ENCODE results near the gene LSM14A.
"Not testable (repeated sequence)": the region's sequence is repeated elsewhere in the genome, so short reads cannot be mapped to it uniquely, and the experiment has no call there.

Gene LSM14A

DNA sequence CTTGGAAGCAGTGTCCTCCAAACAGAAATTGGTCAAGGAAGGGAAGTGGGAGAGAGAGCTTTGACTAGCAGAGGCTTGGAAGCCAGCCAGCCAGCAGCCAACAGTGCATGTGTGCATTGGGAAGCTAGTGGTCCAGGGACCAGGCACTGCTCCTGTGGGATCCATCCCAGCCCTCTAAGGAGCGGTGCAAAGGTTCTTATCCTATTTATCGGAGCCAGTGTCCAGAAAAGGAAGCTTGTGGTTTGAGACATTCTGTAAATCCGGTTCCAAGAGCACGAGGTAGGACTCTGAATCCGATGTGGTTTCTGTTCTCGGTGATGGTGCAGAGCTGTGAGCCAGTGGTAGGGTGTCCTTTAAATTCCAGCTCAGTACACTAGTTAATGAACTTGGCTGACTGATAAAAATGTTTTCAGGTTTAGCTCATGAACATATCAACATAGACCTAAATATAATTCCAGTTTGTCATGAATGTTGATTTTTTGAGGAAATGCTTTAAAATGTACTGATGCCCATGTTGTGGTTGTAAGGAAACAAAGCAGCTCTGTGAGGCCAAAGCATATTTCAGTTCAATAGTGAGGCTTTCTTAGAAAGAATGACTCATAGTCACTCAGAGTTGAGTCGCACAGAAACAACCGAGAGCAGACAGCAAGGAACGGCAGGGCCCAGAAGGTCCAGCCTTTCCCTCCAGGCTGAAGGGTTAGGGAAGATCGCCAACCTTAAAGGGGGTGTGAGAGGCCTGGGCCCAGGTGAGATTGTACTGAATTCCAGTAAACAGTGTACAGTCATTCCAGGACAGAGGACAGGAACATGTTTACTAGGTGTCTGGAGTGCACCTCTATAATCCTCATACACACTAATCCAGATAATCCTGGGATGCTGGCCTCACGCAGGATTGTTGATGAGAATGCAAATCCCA is 60.5 kb downstream of the LSM14A start:
- no peak for DNase-seq

- DNase-seq, result no peak
These were observed 63.2 kb downstream of the LSM14A start for GRCh38 chr19:34235425-34235940.

DNA sequence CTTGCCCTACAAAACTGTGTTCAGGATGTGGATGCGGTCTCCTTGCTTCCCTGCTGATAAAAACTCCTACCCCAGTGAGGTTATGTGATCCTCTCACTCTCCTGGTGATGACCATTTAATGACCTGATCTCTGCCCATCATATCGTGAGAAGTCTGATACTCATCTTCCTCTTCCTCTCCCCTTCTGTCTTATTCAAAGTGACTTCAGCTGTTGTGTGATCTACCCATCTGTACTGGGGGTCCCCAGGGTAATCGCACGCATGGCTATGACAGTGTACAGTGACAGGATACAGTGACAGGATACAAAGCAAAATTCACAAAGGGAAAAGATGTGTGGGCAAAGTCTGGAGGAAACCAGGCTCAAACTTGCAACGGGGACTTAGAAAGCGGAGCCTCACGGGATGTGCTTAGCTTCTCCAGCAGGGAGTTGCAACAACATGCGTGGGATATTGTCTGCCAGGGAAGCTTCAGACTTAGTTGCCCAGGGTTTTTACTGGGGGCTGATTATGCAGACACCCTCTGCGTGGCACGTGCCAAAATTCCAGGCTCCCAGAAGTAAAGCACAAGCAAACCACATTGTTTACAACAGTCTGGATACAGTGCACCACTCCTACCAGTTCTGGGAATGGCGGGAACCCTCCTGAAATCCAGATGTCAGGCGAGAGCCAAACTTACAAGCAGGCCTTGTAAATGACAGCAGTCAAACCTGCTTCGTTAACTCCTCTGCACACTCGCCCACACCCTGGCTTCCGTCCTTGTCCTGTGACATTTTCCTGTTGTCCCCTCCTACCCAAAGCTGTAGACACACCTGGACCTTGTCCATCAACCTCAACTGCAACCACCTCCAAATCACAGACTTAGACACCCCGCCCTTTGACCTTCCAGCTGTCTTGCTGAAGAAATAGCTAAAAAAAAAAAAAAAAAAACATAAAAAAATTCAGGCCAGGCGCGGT is 64.0 kb downstream of the LSM14A start:
- no peak for DNase-seq

- no peak for DNase-seq
These were observed 65.0 kb downstream of the LSM14A start for GRCh38 chr19:34237283-34237682.

DNA sequence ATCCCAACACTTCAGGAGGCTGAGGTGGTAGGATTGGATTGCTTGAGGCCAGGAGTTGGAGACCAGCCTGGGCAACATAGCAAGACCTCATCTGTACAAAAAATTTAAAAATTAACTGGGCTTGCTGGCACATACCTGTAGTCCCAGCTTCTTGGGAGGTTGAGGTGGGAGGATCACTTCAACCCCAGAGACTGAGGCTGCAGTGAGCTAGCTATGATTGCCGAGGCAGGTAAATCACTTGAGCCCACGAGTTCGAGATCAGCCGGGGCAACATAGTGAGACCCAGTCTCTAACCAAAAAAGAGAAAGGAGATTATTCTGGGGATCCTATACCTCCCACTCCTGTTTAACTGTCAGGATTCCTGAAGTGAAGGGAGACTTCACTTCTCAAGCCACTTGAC is 65.6 kb downstream of the LSM14A start:
- DNase-seq, result no peak

DNA sequence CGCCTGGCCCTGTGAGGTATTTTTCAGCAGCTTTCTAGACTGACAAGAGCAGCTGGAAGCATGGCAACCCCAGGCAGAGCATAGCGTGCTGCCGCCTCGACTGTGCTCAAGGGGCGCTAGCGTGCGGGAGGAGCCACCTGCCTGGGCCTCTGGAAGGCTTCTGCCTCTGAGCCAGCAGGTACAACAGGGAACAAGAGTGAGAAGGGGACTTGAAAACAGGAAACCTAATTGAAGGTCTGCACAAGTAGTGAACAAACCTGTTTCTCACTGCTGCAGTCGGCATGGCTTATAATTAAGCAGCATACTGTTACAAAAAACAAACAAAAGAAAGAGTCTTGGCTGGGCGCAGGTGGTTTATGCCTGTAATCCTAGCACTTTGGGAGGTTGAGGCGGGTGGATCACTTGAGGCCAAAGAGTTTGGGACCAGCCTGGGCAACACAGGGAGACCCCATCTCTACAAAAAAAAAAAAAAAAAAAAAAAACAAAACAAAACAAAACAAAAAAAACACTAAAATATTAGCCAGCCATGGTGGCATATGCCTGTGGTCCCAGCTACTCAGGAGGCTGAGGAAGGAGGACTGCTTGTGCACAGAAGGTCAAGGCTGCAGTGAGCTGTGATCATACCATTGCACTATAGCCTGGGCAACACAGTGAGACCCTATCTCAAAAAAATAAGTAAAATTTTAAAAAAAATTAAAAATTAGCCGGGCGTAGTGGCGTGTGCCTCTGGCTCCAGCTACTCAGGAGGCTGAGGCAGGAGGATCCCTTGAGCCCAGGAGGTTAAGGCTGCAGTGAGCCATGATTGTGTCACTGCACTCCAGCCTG is 69.4 kb downstream of the LSM14A start:
- DNase-seq, result peak; percentile 33 to 94 (median 80)

DNA sequence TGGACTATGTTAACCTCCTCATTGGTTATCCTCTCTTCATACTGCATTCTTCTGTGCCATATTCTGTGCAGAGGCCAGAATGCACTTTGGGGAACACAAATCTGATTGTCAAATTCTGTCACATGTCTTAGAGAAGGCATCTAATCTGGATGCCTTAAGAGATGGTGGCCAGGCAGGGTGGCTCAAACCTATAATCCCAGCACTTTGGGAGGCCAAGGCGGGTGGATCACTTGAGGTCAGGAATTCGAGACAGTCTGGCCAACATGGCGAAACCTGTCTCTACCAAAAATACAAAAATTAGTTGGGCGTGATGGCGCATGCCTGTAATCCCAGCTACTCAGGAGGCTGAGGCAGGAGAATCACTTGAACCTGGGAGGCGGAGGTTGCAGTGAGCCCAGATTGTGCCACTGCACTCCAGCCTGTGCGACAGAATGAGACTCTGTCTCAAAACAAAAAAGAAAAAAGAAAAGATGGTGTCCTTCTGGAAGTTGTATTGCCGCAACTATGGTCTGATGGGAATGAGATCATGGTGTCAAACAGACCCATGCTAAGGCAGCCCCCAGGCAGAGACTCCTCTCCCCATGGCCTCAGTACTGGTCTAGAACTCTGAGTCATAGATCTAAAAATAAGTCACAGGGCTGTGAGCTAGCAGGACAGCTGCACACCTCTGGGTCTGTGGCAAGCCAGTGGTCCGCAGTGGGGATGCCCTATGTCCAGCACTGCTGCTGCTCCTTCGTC is 71.0 kb downstream of the LSM14A start:
- not testable (repeated sequence) for DNase-seq

DNA sequence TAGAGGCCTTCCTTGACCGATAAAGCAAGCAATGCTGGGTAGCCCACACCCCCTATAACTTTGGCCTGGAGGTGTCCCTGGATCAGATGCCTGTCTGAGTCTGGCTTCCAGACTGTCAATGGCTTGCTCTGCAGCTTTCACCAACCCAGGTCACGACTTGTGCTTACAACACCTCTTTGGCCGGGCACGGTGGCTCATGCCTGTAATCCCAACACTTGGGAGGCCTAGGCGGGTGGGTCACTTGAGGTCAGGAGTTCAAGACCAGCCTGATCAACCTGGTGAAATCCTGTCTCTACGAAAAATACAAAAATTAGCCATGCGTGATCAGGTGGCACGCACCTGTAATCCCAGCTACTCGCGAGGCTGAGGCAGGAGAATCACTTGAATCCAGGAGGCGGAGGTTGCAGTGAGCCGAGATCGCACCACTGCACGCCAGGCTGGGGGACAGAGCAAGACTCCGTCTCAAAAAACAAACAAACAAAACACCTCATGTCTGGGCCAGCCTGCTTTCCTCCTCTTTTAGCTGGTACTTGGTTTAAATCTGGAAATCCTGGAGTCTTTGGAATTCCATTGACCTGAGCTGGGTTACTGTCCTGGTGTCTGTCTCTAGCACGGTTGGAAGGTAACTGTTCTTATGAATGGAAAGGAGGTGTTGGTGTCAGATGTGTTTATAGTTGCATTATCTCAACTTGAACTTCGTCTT is 71.7 kb downstream of the LSM14A start:
- no peak for DNase-seq

DNA sequence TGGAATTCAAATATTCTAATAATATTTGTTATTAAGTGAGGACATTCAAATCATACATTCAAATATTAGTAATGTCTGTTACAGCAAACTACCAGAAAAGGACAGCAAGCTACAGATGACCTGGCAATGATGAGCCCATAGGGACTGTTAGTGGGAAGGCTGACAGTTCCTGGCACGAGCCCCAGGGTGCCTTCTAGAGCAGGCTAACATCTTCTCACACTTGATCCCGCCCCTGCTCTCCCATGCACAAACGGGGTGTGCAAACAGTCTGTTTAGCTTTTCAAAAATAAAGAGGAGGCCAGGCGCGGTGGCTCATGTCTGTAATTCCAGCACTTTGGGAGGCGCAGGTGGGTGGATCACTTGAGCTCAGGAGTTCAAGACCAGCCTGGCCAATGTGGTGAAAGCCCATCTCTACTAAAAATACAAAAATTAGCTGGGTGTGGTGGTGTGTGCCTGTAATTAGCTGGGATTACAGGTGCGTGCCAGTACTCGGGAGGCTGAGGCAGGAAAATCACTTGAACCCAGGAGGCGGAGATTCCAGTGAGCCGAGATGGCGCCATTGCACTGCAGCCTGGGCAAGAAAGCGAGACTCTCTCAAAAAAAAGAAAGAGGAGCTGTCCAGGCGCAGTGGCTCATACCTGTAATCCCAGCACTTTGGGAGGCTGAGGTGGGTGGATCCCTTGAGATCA is 72.5 kb downstream of the LSM14A start:
- peak in 1 of 3 experiments; percentile 13 for DNase-seq

- DNase-seq, result no peak
These were observed 74.0 kb downstream of the LSM14A start for GRCh38 chr19:34246340-34246739.

DNA sequence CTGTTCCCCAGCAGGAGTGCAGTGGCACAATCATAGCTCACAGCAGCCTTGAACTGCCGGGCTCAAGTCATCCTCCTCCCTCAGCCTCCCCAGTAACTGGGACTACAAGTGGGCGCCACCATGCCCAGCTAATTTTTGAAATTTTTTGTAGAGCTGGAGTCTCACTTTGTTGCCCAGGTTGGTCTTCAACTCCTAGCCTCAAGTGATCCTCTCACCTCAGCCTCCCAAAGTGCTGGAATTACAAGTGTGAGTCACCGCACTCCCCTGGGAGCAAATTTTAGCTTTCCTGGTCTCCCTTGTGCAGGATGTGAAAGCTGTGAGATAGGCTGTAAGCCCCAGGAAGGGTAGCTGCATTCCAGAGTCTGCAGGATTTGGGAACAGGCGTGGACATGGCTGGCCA is 76.6 kb downstream of the LSM14A start:
- DNase-seq, result no peak

- DNase-seq, result not testable (repeated sequence)
These were observed 80.9 kb downstream of the LSM14A start for GRCh38 chr19:34253167-34253566.

- DNase-seq, result not testable (repeated sequence)
These were observed 81.4 kb downstream of the LSM14A start for GRCh38 chr19:34253681-34254045.

DNA sequence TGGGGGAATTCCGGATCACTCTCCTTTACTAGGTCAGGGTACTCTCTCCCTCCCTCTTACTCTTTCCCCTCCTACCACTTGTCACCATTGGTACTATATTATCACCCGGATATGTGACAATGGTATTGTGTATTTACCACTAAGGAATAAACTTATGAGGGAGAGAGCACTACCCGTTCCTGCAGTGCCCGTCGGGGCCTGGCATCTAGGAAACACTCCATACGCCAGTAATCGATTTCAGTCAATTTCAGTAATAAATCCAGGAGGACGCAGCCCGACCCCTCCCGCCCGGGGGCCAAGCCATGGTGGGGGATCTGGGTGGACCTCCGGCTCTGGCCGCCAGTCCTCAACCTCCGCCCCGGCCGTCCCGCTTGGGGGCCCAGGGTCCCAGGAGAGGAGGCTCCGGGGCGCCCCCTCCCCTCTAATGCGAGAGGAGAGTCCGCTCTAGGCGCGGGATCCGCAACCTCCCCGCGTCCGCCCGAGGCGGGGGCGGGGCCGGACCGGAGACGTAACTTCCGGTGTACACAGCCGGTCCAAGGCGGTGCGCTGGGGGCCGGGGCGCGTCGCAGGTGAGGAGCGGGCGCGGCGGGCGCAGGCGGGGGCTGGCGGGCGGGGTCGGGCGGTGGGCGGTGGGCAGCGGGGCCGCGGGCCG is 81.9 kb downstream of the LSM14A start, which contains the start of gene GARRE1:
TSS of gene GARRE1 (plus strand) at position 509 of the 652 bp plus-strand sequence. CDS start 45,920 bp downstream, outside the sequence.
- peak; percentile 84 to 86 (median 85) for DNase-seq

DNA sequence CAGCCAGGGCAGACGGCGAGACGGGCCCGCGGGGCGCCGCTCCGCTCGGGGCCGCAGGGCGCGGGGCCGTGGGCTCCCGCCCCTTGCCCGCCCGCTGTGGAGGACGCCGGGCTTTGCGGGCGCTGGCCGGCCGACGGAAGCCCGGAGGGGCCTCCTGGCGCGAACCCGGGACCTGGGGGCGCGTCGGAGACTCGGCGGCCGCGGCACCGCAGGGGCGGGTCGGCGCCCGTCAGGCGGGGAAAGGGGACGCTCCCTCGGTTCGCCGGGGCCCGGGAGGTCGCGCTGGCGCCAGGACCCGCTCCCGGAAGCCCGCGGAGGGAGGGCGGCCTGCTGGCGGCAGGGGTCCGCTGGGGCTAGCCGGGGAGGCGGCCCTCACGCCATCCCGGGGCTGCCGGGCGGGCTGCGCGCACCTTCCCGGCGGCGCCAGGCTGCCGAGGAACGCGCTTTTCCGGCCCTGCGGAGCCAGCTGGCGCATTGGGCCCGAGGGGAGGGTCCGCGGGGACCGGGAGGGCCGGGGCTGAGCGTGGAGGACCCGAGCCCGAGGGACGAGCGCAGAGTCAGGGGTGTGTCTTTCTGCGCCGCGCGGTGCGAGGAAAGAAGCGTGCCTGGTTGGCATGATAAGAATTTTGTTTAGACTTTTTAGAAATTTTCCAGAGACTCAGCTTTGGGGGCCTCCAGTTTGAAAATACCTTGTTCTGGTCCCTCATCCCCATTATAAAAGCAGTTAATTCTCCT is 82.6 kb downstream of the LSM14A start:
- DNase-seq, result peak; percentile 65 to 87 (median 76)

GRCh38 chr19:34255546-34255945 is 83.2 kb downstream of the LSM14A start:
- no peak for DNase-seq

- DNase-seq, result no peak
These were observed 84.7 kb downstream of the LSM14A start for GRCh38 chr19:34256835-34257558.

- no peak for DNase-seq
These were observed 85.2 kb downstream of the LSM14A start for GRCh38 chr19:34257559-34257924.

All from NCI-H1417 (cell line).